Left kidney (tissue), 2 donors: ENCODE results near the gene GCNT2. TPM values are rescaled to one million over a fixed set of nuclear protein-coding genes. Genes with fewer than 3 reads are reported as not detected.
"Not testable (repeated sequence)": the region's sequence is repeated elsewhere in the genome, so short reads cannot be mapped to it uniquely, and the experiment has no call there.

ENCODE experiments used
- DNase-seq: peaks from one replicate; pipeline ENCODE4 v3.0.0-alpha.2; 2013
- polyA plus RNA-seq: library from polyadenylated mRNA; unstranded; fragments of 120-200 nt; gene quantifications from one replicate; pipeline ENCODE4 v1.2.1, GENCODE V29; 2013; ENCODE audit not compliant: insufficient read length

Gene GCNT2
- polyA plus RNA-seq, 1 donor, result 15.3 TPM

DNA sequence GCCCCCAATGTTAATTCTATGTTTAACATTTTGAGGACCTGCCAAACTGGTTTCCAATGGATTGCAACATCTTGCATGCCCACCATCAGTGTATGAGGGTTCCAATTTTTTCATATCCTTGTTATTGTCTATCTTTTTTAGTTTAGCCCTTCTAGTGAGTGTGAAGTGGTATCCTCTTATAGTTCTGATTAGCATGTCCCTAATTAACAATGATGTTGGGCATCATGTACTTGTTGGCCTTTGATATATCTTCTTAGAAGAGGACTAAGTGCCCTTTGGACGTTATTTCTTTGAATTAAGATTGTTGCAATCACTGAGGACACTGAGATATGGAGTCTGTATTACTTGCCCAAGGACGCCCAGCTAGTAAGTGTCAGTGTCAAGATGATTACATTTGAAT is 22.3 kb downstream of the GCNT2 start:
- no peak for DNase-seq

DNA sequence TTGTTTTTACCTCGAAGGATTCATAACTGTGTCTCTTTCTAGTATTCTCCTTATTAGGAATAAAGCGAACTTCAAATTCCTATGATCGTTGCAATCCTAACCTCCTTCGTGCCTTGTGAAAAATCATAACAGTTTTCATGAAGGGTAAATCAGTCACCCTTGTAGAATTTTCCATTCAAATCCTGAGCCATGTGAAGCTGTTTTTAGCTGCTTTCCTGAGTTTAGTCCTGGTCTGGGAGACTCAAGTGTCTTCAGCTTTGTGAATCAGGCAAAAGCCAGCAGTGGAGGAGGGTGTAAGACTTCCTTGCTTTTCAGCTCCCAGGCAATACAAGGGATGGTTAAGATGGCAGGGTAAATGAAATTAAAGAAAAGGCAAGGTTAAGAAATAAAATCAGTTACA is 24.3 kb downstream of the GCNT2 start:
- no peak for DNase-seq

DNA sequence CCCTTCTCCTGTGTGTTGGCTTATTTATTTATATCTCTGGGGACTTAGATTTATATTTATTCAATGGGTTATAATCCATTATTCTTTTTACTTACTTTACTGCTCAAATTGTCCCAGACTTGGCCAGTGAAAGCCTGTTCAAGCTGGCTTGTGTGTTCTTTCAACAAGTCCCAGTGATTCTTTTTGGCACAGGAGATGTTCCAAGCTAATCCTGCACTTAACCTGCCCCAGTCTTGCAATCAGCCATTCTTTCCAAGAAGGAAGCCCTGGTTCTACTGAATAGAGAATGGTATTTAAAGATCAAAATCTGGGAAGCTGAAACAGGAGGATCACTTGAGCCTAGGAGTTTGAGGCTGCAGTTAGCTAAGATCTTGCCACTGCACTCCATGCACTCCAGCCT is 26.7 kb downstream of the GCNT2 start:
- no peak for DNase-seq

DNA sequence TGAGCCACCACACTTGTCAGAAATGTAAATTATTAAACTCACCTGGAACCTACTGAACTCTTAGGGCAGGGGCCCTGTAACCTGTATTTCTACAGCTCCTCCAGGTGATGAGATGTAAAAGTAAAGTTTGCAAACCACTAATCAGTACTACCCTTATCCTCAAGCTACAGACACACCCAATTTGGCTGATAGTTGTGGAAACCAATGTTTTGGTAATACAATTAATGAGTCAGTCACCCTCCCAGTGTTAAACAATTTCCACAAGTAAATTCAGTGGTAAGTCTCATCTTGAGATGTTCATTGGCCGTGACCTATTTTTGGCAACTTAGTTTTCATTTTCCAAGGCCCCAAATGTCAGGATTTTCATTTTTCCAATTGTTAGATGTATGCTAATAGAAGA is 29.6 kb downstream of the GCNT2 start:
- DNase-seq, result no peak

DNA sequence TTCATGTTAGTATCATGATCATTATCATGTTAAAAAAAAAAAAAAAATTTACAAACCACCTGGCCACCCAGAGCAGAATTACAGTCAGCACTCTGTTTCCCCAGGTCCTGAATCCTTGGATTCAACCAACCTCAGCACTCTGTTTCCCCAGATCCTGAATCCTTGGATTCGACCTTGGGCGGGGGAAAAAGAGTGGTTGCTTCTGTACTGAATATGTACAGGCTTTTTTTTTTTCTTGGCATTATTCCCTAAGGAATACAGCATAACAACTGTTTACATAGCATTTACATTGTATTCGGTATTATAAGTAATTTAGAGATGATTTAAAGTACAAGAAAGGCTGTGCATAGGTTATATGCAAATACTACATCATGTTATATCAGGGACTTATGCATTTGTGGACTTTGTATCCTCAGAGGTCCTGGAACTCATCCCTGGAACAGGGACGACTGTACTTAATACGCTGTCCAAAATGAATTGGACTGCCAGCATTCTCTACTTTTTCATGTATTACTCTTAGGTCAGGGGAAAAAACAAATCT is 31.2 kb downstream of the GCNT2 start:
- DNase-seq, result no peak

DNA sequence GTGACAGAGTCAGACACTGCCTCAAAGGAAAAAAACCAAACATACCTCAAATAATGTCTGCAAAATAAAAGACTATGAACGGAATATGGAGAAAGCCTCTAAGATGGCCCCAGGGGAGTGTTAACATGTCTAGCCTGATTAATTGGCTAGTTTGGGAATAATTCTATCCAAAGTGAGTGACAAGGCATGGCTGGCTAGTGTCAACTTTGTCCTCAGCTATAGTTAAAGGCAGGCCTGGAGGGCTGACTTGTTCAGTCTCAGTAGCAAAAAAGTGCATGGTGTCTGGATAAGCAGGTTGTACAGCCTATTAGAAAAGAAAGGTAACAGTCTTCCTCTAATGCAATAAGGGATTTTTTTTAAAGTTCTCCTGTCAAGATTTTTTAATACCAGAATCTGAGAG is 32.7 kb downstream of the GCNT2 start:
- DNase-seq, result no peak

DNA sequence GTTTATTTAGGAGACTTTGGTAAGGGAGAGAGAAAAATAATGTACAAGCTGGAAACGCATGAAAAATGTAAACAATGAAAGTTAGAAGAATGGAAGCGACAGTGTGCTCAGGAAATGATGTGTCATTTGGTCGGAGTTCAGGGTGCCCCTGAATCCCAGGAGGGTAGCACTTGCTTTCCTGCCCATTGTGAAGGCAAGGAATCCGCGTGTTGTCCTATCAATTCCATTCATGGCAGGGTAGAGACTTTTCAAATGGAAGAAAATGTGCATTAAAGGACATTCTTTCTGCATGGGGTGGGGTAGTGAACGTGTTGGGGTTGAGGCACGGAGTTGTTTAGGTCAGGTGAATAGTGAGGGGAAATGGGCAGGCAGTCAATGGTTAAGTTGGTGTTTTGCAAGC is 33.7 kb downstream of the GCNT2 start:
- no peak for DNase-seq

DNA sequence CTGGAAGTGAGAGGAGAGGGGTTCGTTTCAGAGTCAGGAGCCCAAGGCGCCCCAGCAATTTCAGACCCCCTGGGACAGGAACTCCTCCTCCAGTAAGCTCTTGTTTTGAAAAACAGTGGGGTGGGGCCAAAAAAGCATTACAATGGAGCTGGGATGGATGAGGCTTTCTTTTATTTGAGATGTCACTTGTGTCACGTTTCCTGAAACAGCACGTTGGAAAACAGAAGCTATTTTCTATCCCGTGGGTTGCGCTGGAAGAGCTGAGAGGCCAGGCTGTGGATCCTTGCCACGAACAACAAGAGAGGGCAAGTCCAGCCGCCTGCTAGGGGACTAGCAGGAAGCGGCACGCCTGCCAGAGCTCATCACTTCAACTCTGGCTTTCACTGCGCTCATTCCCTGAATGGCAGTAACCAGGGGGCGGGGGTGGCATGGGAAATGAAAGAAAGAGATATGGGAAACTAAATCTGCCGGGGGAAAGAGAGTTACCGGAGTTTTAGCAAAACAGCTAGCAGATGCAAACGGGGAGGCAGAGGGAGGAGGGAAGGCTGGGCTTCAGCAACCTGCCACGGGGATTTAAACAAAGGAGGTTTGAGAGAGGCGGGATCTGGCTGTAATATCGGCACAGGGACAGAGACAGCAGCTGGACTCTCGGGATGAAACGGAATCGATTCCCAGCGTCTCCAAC is 34.6 kb downstream of the GCNT2 start:
- no peak for DNase-seq

DNA sequence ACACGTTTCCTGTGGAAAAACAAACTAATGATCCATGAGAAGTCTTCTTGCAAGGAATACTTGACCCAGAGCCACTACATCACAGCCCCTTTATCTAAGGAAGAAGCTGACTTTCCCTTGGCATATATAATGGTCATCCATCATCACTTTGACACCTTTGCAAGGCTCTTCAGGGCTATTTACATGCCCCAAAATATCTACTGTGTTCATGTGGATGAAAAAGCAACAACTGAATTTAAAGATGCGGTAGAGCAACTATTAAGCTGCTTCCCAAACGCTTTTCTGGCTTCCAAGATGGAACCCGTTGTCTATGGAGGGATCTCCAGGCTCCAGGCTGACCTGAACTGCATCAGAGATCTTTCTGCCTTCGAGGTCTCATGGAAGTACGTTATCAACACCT is 35.4 kb downstream of the GCNT2 start:
- no peak for DNase-seq

DNA sequence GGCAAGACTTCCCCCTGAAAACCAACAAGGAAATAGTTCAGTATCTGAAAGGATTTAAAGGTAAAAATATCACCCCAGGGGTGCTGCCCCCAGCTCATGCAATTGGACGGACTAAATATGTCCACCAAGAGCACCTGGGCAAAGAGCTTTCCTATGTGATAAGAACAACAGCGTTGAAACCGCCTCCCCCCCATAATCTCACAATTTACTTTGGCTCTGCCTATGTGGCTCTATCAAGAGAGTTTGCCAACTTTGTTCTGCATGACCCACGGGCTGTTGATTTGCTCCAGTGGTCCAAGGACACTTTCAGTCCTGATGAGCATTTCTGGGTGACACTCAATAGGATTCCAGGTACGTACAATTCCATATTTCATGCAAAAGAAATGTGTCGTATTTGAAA is 35.8 kb downstream of the GCNT2 start:
- DNase-seq, result no peak

DNA sequence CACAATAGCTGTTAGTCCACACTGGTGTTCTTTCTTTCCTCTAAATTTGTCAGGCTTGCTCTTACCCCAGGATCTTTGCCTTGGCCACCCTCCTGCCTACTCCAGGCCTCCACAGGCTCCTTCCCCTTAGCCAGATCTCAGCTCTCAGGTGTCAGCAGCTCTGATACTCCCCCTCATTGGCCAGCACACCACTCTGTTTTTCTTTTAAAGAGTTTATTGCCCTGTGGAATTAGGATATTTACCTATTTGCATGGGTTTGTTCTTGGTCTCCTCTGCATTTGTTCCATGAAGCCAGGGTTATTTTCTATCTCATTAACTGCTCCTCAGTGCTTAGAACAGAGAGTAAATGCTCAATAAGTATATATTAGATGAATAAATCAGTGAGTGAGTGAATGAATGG is 36.8 kb downstream of the GCNT2 start:
- DNase-seq, result no peak

DNA sequence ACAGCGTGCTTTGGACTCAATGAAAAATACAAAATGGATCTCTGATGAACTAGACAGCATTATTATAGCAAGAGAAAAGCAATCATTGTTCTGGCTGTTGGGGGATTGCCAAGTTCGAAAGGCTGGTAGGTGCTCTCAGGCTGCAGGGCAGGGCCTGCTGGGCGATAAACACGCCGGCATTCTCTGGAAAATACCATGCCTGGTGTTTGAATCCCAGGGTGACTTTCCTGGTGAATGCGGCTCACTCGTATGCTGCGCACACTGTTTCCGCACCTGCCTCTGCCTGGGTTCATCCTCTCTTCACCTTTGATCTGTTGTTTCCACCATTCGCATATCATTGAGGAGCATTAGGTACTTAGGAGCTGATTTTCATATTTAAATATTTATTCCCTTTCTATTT is 37.4 kb downstream of the GCNT2 start:
- DNase-seq, result no peak

DNA sequence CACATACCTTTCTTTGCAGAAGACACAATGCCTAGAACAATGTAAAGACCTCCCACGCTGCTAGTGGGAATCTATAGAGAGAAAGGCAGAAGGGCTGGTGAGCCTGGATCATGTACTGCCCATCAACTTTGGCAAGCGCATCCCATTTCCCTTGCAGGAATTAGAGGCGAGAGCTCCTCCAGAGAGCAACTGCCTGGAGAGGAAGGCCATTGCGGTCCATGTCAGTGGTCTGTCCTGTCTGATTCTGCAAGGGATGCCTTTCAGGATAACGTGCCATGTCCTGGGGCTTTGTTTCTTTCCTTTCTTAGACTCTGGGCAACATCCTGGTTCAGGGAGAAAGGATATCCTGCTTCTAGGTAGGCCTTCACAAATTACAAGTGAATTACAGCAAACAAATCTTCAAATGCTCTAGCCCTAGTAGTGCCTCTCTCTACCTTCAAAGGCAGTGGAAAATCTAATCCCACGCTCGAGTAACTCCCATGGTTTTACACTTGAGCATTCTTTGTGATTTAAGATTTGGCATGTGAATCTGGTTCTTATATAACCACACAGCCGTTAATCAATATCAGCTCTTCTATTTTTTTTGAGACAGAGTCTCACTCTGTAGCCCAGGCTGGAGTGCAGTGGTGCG is 38.5 kb downstream of the GCNT2 start:
- DNase-seq, result peak; percentile 80

DNA sequence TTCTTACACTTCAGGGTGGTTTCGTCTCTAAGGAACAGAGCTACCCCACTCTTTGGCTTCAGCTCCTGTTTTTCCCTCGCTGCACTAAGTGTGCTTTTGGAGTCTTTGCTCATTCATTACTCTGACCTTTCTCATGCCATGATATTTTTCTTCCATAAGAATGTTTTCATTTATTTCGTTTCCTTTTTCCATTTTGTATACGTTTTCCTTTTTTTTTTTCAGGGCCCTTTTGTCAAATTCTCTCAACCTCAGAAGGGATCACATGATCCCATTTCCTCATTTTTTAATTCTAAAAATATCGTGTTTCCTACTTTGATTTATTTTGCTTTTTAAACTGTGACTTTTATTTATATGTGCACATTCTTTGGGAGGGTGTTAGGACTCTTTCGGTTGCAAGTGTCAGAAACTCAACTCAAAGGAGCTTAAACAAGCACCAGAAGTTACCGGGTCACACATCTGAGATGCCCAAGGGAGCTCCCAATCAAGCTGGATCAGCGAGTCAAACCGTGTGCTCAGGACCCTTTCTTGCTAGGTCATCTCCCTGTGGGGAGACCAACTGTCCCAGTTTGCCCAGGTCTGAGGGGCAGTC is 40.6 kb downstream of the GCNT2 start:
- DNase-seq, result no peak

DNA sequence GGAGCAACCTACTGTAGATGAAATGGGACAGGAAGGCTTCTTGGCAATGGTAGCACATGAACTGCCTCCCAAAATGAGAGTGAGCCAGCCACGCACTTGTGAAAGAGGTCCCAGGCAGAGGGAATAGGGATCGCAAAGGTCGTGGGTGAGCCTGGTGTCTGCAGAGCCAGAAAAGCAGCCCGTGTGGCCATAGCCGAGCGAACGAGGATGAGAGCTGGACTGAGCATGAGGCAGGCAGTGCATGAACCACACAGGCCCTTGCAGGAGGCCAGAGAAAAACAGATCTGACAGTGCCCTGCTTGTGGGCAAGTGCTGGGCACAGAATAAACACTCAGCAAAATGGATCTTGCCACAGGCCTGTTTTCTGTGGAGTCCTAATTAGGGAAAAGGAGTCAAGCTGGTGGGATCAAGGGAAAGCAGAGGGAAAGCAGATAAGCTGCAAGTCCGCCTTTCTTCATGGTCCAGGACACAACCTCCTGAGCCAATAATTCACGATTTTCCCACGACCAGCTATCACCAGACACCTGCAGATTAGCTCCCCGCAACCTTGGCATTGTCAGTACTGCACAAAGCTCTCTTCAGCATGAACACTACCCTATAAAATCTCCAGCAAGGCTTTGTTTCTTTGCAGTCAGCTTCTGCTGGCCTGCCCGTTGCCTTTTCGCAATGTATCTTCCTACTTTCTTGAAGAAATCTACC is 44.0 kb downstream of the GCNT2 start:
- no peak for DNase-seq

DNA sequence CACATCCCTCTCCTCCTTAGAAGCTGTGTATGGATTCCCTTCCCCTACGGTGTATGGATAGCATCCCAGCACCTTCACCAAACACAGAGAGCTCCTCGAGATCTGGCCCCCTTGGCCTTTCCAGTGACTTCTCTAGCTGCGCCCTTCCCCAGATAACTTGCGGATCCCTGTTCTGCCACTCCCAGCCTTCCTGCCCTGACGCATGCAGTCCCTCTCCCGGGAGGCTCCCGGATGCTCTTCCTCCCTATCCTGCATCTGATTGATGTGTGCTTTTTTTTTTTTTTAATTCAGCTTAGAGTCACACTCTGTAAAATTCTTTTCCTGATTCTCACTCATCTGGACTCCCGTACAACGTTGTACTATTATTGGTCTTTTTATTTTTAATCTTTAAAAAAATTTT is 44.8 kb downstream of the GCNT2 start:
- DNase-seq, result no peak

DNA sequence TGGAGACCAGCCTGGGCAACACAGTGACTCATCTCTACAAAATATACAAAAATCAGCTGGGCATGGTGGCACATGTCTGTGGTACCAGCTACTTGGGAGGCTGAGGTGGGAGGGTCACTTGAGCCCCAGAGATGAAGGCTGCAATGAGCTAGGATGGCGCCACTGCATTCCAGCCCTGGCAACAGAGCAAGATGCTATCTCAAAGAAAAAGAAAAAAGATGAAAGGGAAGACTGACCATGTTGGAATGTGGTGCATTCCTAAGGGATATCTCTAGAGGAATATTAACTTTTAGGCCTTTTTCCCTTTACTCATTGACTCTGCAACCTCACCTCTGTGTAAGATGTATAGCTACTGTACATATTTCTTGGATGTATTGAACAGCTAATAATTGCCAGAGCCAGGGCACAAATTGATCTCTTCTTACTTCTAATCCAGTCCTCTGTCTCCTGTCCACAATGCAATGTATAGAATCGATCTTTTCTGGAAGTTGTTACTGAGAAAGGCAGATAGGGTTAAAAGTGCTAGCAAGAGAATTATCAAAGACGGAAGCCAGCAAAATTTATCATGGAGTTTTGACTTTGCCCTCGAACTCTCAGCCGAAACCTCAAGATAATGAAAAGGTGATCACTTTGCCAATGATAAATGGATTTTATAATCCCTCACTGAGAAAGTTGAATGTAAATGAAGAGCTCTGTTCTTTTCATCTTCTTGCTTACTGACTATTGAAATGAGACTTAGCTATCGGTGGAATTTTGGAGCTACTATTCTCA is 46.3 kb downstream of the GCNT2 start:
- DNase-seq, result no peak

DNA sequence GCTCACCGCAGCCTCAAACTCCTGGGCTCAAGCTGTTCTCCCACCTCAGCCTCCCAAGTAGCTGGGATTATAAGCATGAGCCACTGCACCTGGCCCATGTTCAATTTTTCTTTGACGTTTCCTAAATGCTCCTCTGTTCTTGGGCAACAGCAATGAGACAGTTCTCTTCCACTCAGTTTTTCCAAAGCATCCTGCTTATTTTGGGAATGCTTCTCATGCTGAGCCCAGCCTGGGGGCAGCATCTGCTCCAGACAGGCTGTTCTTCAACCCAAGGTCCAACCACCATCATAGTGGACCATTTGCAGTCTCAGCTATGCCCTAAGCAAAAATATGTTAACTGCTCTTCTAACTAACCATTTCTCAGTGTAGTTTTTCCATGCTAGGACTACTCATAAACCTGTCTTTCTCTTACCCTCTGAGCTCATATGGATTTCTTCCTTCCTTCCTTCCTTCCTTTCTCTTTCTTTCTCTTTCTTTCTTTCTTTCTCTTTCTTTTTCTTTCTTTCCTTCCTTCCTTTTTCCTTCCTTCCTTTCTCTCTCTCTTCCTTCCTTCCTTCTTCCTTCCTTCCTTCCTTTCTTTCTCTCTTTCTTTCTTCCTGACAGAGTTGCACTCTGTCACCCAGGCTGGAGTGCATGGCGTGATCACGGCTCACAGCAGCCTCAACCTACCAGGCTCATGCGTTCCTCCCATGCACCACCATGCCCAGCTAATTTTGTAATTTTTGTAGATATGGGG is 48.4 kb downstream of the GCNT2 start:
- no peak for DNase-seq

DNA sequence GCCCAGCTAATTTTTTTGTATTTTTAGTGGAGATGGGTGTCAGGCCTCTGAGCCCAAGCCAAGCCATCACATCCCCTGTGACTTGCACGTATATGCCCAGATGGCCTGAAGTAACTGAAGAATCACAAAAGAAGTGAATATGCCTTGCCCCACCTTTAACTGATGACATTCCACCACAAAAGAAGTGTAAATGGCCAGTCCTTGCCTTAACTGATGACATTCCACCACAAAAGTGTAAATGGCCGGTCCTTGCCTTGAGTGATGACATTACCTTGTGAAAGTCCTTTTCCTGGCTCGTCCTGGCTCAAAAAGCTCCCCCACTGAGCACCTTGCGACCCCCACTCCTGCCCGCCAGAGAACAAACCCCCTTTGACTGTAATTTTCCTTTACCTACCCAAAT is 54.4 kb downstream of the GCNT2 start:
- not testable (repeated sequence) for DNase-seq

DNA sequence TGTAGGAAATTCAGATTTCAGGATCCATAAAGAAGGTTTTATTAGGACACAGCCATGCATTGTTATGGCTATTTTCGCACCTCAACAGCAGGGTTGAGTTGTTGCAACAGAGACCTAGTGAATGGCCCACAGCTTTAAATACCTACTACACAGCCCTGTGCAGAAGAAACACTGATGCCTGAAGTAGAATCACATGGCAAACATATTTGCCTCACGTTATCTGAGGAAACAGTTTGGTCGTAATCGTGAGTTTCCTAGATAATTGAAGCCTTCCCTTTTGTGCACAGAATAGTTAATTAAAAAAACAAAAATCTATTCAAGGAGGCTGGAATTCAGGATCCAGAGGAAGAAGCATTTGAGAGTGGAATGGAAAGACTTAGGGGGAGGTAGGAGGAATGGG is 55.1 kb downstream of the GCNT2 start:
- no peak for DNase-seq

DNA sequence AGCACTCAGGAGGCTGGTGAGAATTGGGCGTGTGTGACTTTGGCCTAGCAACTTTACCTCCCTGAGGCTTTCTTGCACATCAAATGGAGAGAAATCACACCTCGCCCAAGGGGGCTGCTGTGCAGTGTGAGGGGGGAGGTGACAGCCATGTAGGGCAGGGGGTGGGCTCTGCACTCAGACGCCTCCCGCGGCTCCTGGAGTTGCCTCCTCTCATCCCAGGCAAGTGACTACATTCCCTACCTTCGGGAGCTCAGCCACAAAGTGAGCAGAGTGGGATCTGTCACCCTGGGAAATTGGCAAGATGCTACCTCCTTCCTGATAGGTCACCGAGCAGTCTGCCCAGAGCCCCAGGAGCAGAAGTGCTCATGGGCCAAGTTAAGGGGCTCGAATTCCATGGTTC is 56.0 kb downstream of the GCNT2 start:
- DNase-seq, result no peak

DNA sequence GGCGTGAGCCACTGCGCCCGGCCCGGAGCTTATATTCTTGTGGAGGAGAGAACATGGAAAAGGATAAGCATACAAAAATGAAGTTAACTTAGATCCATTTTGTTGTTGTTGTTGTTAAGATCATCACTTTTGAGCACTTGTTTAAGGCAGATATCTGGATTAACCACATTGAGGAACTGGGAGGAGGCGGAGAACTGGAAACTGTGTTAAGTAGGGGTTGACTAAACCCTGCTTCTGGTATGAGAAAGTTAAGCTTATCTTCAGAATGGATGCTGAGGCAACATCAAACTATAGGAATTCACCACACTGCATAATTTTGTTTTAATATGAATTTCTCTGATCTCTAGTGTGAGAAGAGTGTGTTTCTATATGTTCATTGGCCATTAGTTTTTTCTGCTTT is 57.6 kb downstream of the GCNT2 start:
- DNase-seq, result no peak
